Vagina (tissue), 2 donors: Measurements from ENCODE around the gene SLX4IP.

ENCODE experiments used
- POLR2A ChIP-seq, 2 donors: fragments of 450-650 bp; IDR thresholded peaks; one replicate each; pipeline ENCODE4 v1.6.1; 2017; ENCODE audit warnings: antibody characterized with exemption in 2 of 2, mild to moderate bottlenecking in 2 of 2, moderate library complexity in 2 of 2
- POLR2AphosphoS5 ChIP-seq, 2 donors: sonication (generic); formaldehyde crosslinking; IDR thresholded peaks; one replicate each; pipeline ENCODE4 v1.9.0; 2017; ENCODE audit warnings: antibody characterized with exemption in 2 of 2, mild to moderate bottlenecking in 2 of 2, low read depth in 1 of 2; ENCODE audit not compliant: insufficient read depth in 1 of 2
- TF ChIP-seq, protein P1 (sequence below), 3 experiments: fragments of 450-650 bp in 2 of 3; fragments of 200-600 bp in 1 of 3; sonication (generic) in 1 of 3; IDR thresholded peaks; one replicate each; pipeline ENCODE4 v1.5.1; 2017 to 2019; ENCODE audit warnings: antibody characterized with exemption in 3 of 3, mild to moderate bottlenecking in 2 of 3, moderate library complexity in 2 of 3

DNA sequence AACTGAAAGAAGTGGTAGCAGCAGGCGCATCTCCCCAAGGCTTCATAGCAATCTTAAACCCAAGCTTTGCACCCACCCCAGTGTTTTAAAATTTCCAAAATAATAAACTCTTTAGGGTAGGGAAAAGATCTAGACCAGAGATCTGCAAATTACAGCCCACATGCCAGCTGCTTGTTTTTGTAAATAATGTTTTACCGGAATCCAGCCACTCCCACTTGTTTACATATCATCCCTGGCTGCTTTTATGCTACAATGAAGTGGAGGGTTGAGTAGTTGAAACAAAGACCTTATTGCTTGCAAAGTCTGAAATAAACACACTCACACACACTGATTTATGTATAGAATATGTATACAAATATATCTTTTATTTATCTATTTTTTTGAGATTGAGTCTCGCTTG is 30.0 kb downstream of the SLX4IP start:
- TF ChIP-seq, protein P1, sequence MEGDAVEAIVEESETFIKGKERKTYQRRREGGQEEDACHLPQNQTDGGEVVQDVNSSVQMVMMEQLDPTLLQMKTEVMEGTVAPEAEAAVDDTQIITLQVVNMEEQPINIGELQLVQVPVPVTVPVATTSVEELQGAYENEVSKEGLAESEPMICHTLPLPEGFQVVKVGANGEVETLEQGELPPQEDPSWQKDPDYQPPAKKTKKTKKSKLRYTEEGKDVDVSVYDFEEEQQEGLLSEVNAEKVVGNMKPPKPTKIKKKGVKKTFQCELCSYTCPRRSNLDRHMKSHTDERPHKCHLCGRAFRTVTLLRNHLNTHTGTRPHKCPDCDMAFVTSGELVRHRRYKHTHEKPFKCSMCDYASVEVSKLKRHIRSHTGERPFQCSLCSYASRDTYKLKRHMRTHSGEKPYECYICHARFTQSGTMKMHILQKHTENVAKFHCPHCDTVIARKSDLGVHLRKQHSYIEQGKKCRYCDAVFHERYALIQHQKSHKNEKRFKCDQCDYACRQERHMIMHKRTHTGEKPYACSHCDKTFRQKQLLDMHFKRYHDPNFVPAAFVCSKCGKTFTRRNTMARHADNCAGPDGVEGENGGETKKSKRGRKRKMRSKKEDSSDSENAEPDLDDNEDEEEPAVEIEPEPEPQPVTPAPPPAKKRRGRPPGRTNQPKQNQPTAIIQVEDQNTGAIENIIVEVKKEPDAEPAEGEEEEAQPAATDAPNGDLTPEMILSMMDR (IDR thresholded peaks at IDR 0.05): no peak
- no peak for TF ChIP-seq POLR2A (IDR thresholded peaks at IDR 0.05)
- TF ChIP-seq POLR2AphosphoS5 (IDR thresholded peaks at IDR 0.05; ENCODE audit: insufficient read depth in 1 of 2, low read depth in 1 of 2): no peak
